ENCODE measurements around the gene CAMLG.
"Not testable (repeated sequence)": the region's sequence is repeated elsewhere in the genome, so short reads cannot be mapped to it uniquely, and the experiment has no call there.

CAMLG gene

GRCh38 chr5:134738133-134738962, at the start of gene CAMLG:
Gene CAMLG, plus strand, starts transcription at chr5:134738548. Its CDS starts 73 bp downstream, at chr5:134738621.
- DNase-seq = peak; percentile 97

GRCh38 chr5:134690144-134690543, 48.2 kb upstream of the CAMLG start:
- not testable (repeated sequence) for DNase-seq

GRCh38 chr5:134692722-134693121, 45.6 kb upstream of the CAMLG start:
- DNase-seq = no peak

- no peak for DNase-seq
These were observed 30.0 kb upstream of the CAMLG start for GRCh38 chr5:134708301-134708700.

GRCh38 chr5:134714120-134714519, 24.2 kb upstream of the CAMLG start:
- DNase-seq = no peak

GRCh38 chr5:134714541-134714940, 23.8 kb upstream of the CAMLG start:
- DNase-seq = no peak

GRCh38 chr5:134715466-134715865, 22.9 kb upstream of the CAMLG start:
- DNase-seq = not testable (repeated sequence)

GRCh38 chr5:134724872-134725271, 13.5 kb upstream of the CAMLG start:
- DNase-seq = no peak

- no peak for DNase-seq
These were observed 5.5 kb upstream of the CAMLG start for GRCh38 chr5:134732819-134733218.

- DNase-seq = no peak
These were observed 3.1 kb upstream of the CAMLG start for GRCh38 chr5:134735243-134735642.

GRCh38 chr5:134736173-134736812, 2.1 kb upstream of the CAMLG start:
- no peak for DNase-seq

GRCh38 chr5:134738963-134739661, 764 bp downstream of the CAMLG start:
- peak; percentile 52 for DNase-seq

GRCh38 chr5:134741052-134741451, 2.7 kb downstream of the CAMLG start:
- no peak for DNase-seq

- no peak for DNase-seq
These were observed 3.8 kb downstream of the CAMLG start for GRCh38 chr5:134742134-134742533.

GRCh38 chr5:134749415-134749814, 11.1 kb downstream of the CAMLG start:
- no peak for DNase-seq

- DNase-seq = no peak
These were observed 19.8 kb downstream of the CAMLG start for GRCh38 chr5:134758176-134758503.

- DNase-seq = peak; percentile 93
These were observed 20.4 kb downstream of the CAMLG start, which contains the start of gene DDX46 for GRCh38 chr5:134758504-134759341. Gene DDX46, plus strand, starts transcription at chr5:134758779. Its CDS starts 160 bp downstream, at chr5:134758939.

- DNase-seq = not testable (repeated sequence)
These were observed 29.4 kb downstream of the CAMLG start for GRCh38 chr5:134767528-134768291.

GRCh38 chr5:134769206-134769605, 30.9 kb downstream of the CAMLG start:
- DNase-seq = no peak

- DNase-seq = no peak
These were observed 34.2 kb downstream of the CAMLG start for GRCh38 chr5:134772461-134773125.

GRCh38 chr5:134777366-134777765, 39.0 kb downstream of the CAMLG start:
- no peak for DNase-seq
